Measurements from ENCODE around the gene NBPF3. TPM values are rescaled to one million over a fixed set of nuclear protein-coding genes. Genes with fewer than 3 reads are reported as not detected.

Gene NBPF3
- total and polyA plus RNA-seq, 2 donors (not counting 3 experiments of a cell fraction or from before 2014, with no cell fraction given) = 3.3 to 6.5 TPM

DNA sequence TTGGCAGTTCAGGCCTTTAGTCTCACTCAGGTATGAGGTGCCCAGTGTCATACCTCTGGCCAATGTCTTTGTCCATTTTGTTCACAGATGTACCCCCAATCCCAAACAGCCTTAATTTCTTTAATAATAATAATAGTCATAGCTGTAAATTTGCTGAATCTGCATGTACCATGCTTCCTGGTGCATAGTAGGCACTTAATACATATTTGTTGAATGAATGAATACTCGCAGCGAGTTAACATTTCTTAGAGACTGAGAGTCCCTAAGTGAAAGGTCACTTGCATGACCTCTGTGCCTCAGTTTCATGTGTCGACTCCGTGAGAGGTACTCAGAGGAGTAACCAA, 81.8 kb downstream of the NBPF3 start:
- H3K36me3 ChIP-seq (ENCODE audit: control insufficient read depth in 2 of 2, extremely low read depth in 1 of 2, insufficient read depth in 2 of 2, low read length in 2 of 2) = no peaks in the 10 kb centered on the region
- FAIRE-seq (no peak), DNase-seq (ENCODE audit: low read depth, low spot score) (no peak)
- intact Hi-C loops (cut with micrococcal nuclease) (no loop called here), dilution Hi-C loops (cut with MboI; ENCODE audit: extremely low pct_ligation_motif_present, low sequenced_read_pairs) (no loop called here)
- H3K4me2 ChIP-seq (ENCODE audit: insufficient read depth, low read length) = no peak overlapping the region
- H3K4me1 ChIP-seq (ENCODE audit: control insufficient read depth, extremely low read depth, insufficient read depth, low read length) = no peaks in the 10 kb centered on the region
- no peak overlapping the region for H3K9ac ChIP-seq (replicated peaks; ENCODE audit: extremely low read depth, insufficient read depth, low read length)
- H3K9me3 ChIP-seq (replicated peaks; ENCODE audit: control insufficient read depth, insufficient read depth, low read length) = no peaks in the 10 kb centered on the region
- no peaks in the 10 kb centered on the region for H3K27me3 ChIP-seq (ENCODE audit: control insufficient read depth in 2 of 2, insufficient read depth in 2 of 2, low read length in 2 of 2)
- H2AFZ ChIP-seq (ENCODE audit: low read depth, low read length) = no peak overlapping the region
- no peak overlapping the region for H3K27ac ChIP-seq (ENCODE audit: insufficient read depth, low read depth, low read length)
- TF ChIP-seq, protein P1, sequence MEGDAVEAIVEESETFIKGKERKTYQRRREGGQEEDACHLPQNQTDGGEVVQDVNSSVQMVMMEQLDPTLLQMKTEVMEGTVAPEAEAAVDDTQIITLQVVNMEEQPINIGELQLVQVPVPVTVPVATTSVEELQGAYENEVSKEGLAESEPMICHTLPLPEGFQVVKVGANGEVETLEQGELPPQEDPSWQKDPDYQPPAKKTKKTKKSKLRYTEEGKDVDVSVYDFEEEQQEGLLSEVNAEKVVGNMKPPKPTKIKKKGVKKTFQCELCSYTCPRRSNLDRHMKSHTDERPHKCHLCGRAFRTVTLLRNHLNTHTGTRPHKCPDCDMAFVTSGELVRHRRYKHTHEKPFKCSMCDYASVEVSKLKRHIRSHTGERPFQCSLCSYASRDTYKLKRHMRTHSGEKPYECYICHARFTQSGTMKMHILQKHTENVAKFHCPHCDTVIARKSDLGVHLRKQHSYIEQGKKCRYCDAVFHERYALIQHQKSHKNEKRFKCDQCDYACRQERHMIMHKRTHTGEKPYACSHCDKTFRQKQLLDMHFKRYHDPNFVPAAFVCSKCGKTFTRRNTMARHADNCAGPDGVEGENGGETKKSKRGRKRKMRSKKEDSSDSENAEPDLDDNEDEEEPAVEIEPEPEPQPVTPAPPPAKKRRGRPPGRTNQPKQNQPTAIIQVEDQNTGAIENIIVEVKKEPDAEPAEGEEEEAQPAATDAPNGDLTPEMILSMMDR (IDR thresholded peaks at IDR 0.05; ENCODE audit: extremely low read depth in 1 of 2, insufficient read depth in 1 of 2, low read depth in 1 of 2, low read length in 2 of 2) = no peak
- TF ChIP-seq FOS (IDR thresholded peaks at IDR 0.05; ENCODE audit: borderline replicate concordance, insufficient read depth, low read length) (no peak), EZH2 (IDR thresholded peaks at IDR 0.05; ENCODE audit: borderline replicate concordance, low read depth, low read length, severe bottlenecking) (no peak), POLR2A (IDR thresholded peaks at IDR 0.05; ENCODE audit: low read depth, low read length) (no peak), MYC (IDR thresholded peaks at IDR 0.05; ENCODE audit: low read depth, low read length) (no peak), POLR2AphosphoS5 (IDR thresholded peaks at IDR 0.05; ENCODE audit: insufficient read depth, low read depth, low read length) (no peak), JUN (IDR thresholded peaks at IDR 0.05; ENCODE audit: borderline replicate concordance, insufficient read depth, insufficient read length, low read depth) (no peak), GATA2 (IDR thresholded peaks at IDR 0.05; ENCODE audit: insufficient read depth, insufficient read length, low read depth, low read length) (no peak)
- TF ChIP-seq, protein P2, sequence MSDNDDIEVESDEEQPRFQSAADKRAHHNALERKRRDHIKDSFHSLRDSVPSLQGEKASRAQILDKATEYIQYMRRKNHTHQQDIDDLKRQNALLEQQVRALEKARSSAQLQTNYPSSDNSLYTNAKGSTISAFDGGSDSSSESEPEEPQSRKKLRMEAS (IDR thresholded peaks at IDR 0.05; ENCODE audit: insufficient read depth, insufficient read length) = no peak
- ChIA-PET POLR2A (no interaction called here), CTCF (interaction anchor here (0.7 to 3.7 kb wide), 4 partner anchors 8 to 309 kb away, joined by 3 to 18 read pairs (median 3); partner anchors contain the start of gene ALPL)
- no peaks in the 10 kb centered on the region for H4K20me1 ChIP-seq (replicated peaks; ENCODE audit: control insufficient read depth, extremely low read depth, insufficient read depth, low read length)
- no TSS peak for BruUV-seq (replicated peaks)
- H3K4me3 ChIP-seq (replicated peaks in 1 of 3; ENCODE audit: insufficient read depth in 1 of 3, low read depth in 1 of 3, low read length in 3 of 3) = no peak overlapping the region
- no peaks in the 10 kb centered on the region for H3K79me2 ChIP-seq (ENCODE audit: control insufficient read depth, insufficient read depth, low read length)
- no peaks in the 10 kb centered on the region for H3K9me1 ChIP-seq (replicated peaks; ENCODE audit: control insufficient read depth, extremely low read depth, insufficient read depth, low read length)
